ENCODE measurements around the gene RBM6.

DNA sequence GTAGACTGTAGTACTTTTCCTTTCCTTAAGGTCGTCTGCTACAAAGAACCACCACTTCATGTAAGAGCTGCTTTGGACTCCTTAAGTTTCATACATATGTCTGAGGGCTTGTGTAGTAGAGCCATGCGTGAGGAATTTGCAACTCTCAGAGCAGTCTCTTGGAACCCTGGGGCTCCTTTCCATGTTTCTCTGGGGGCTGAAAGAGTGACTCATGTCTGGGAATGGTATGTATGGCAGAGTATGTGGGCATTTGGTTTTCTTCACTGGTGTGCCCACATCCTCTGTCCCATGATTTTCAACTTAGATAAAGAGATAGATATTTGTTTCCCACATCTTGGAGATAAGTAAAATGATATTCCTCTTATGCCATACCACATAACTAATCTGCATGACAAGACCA lies 128.2 kb downstream of the RBM6 start:
- no peak for TF ChIP-seq EZH2phosphoT487 (IDR thresholded peaks at IDR 0.05; ENCODE audit: low read length)
- TF ChIP-seq, protein P1, sequence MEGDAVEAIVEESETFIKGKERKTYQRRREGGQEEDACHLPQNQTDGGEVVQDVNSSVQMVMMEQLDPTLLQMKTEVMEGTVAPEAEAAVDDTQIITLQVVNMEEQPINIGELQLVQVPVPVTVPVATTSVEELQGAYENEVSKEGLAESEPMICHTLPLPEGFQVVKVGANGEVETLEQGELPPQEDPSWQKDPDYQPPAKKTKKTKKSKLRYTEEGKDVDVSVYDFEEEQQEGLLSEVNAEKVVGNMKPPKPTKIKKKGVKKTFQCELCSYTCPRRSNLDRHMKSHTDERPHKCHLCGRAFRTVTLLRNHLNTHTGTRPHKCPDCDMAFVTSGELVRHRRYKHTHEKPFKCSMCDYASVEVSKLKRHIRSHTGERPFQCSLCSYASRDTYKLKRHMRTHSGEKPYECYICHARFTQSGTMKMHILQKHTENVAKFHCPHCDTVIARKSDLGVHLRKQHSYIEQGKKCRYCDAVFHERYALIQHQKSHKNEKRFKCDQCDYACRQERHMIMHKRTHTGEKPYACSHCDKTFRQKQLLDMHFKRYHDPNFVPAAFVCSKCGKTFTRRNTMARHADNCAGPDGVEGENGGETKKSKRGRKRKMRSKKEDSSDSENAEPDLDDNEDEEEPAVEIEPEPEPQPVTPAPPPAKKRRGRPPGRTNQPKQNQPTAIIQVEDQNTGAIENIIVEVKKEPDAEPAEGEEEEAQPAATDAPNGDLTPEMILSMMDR (IDR thresholded peaks at IDR 0.05; ENCODE audit: low read length): no peak
